NCI-H774 (cell line): ENCODE results near the gene CYB5RL.
"Not testable (repeated sequence)": the region's sequence is repeated elsewhere in the genome, so short reads cannot be mapped to it uniquely, and the experiment has no call there.

ENCODE experiments used
- DNase-seq: peaks from one replicate; lab custom pipeline; 2025; lab: John Stamatoyannopoulos, UW

CYB5RL gene

DNA sequence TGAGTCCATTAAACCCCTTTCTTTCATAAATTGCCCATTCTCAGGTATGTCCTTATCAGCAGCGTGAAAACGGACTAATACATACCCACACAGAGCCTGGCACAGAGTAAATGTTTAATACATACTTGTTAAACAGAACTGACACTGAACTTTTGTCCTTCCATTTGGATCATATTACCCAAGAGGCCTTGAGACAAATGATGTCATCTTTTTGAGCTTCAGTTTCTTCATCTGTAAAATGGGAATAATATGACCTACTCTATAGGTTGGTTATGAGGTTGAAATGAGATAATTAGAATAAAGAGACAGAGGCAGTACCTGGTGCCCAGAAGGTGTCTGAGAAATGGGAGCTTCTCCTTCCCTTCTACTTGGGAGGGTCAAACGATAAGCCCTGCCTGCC lies 13.8 kb downstream of the CYB5RL start:
- no peak for DNase-seq

DNA sequence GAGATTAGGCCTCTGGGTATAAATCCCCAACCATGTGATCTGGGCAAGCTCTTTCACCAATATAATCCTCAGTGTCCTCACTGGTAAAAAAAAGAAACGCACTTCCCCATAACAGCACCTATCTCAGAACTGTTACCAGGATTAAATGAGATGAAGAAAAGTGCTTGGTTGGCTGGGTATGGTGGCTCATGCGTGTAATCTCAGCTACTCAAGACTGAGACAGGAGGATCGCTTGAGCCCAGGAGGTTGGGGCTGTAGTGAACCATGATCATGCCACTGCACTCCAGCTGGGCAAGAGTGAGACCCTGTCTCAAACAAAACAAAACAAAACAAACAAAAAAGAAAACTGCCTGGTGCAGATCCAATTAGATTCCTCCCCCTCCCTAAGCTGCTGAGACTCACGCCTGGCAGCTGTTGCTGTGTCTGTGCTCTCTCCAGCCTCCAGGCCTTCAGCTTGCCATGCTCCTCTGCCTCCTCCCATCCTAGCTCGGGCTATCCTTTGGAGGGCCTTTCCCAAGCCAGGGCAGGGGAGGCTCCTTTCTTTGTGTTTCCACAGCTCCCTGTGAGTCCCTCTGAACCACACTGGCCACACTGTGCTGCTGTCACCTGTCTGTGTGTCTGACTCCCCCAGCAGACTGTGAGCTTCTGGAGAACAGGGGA lies 19.0 kb downstream of the CYB5RL start:
- no peak for DNase-seq

DNA sequence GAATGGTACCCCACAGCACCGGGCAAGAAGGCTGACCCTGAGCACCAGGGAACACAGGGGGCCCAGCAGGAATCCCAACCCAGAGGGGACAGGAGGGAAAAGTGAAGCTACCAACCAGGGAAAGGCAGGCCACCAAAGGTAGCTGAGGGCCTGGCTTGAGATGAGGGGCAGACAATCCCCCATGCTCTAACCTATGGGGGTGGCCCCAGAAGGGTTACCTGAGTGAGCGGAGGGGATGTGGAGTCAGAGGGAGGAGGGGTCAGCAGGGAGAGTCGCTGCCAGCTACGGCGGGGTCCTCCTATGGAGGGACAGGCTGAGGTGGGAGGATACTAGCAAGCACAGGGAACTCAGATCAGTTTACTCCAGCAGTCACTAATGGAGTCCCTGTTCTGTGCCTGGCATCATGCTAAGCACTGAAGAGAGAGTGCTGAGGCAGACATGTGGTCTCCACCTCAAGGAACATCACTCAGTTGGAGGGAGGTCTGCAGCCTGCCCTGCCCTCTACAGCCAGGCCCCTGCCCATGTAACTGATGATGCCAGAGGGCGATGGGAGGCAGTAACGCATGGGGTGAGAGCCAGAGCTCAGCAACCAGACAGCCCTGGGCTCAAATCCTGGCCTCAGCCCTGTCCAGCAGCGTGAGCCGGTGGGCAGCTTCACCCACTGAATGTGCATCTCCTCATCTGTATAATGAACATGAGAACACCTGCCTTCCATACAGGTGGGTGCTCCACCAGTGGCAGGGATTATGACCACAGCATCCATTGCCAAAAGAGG lies 21.3 kb downstream of the CYB5RL start:
- DNase-seq: no peak

DNA sequence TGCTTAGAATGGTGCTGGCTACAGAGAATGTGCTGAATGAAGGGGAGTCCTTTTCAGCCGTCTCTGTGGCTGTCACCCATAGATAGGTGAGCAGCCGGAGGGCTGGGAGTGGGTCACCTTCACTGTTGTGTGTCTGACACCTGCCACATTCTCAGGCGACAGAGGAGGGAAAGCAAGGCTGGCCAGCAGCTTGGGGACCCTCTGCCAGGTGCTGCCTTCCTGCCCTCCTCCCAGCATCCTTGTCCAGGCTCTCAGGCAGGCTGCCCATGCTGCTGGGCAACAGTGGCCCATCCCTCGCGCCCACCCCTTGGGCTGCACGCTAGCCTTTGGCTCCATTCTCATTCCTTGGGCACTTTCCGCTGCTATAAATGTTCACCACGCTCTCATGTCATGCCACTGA lies 22.1 kb downstream of the CYB5RL start:
- DNase-seq: no peak

DNA sequence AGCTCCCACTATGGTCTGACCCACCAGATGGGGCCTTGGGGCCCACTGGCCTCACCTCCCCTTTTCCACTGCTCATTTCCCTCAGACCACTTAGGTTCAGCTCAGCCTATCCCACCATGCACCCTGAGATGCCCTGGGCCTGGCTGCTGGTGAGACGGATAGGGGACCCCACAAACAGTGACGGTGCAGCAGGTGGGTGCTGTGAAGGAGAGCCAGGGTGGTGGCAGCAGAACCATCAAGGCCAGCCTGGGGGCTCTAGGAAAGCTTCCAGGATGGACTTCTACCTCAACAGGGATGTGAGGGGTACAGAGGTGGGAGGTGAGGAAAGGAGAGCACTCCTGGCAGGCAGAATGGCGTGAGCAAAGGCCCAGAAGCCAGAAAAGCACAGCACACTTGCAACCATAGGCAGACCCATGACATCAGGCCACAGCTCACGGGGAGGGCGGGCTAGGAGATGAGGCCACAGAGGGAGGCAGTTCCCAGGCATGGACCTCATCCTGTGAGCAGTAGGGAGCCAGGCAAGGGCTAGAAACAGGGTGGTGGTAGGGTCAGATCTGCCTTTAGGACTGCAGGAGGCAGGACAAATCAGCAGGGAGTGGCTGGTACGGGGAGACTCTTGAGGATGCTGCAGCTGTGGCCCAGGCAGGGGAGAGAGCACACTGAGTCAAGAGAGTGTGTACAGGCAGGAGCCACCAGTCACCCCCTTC lies 23.1 kb downstream of the CYB5RL start:
- no peak for DNase-seq

DNA sequence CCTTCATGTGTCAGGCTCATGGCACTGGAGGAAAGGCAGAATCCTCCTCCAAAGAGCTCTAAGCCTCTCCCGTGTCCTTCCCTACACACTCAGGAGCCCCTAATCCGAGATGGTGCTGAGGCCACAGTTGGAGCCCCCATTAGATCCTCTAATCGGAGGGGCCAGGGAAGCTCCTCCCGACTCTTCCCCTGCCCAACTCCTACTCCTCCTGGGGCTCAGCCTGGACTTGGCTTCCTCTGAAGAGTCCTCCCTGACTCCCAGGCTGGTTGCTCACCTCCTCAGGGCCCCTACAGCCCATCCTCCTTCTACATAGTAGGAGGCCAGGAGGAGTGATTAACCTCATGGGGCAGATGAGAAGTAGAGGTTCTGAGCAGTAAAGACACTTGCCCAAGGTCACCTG lies 25.7 kb downstream of the CYB5RL start:
- DNase-seq: no peak

DNA sequence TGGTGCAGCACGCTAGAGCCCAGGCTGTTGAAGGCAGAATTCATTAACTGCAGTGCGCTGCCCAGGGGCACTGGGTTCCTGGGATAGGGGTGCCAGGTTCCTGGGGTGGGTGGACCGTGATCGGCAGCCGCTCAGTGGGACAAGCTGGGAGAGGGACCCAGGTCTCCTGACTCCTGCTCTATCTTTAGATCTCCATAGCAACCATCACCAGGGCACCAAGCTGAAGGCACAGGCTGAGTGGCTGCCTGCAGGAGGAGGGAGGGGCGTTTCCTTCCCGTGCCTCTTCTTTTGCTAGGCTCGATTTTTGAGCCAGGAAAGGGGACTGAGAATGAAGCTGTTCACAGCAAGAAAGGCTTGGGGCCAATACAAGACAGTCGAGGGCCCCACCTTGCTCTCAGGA lies 26.1 kb downstream of the CYB5RL start:
- no peak for DNase-seq

DNA sequence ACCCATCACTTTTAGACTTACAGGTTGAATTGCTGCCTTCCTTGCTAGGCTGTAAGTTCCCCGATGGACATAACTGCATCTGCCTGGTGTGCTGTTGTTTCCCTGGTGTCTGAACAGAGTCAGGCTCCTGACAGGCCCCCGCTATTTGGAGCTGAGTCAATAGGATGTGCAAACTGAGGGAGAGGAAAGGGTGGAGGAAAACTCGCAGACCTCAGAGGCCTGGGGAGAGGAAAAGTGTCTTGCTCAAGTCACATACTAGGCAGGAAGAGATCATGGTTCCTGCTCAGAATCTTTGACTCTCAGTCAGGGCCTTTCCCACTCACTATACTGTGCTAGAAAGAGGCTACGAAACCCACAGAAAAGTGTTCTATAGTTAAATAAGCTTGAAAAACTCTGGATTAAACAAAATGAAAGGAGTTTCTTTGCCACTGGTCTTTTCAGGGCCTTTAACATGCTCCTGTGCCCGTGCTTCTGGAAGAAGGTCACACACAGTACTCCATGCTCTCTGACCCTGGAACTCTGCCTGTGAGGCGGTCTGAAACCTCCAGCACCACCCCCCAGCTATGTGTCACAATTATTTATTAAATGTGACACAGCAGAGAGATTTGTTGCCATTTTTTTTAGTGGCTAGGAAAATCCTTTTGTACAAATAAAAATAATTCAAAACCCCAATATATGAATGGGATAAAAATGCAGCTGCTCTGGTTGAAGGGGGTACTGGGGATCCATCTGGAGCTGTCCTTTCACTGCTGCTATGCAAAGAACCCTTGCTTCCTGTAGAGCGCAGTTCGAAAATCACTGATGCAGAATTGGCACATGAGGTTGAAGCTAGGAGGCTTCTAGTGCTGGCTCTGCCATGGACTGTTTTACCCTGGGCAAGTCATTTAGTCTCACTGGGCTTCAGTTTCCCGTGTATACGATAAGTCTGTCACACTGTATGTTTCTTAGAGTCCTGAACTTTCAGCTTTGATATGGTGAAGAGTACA lies 26.9 kb downstream of the CYB5RL start:
- no peak for DNase-seq

DNA sequence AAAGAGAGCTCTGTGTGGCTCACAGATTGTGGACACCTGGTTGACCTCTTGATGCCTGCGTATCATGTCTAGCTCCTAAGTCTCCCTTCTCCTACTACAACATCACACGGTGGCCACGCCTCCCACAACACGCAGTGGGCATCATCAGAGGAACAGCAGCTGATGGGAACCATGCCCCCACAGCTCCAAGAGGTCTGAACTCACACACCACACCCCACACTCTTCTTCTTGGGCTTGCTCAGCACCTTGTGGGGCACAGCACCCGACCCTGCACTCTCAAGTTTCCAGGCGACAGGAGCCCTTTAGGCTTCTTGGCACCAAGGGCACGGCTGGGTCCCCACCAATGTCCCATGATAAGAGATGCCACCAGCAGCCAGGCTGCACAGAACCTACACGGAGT lies 28.2 kb downstream of the CYB5RL start:
- DNase-seq: no peak

DNA sequence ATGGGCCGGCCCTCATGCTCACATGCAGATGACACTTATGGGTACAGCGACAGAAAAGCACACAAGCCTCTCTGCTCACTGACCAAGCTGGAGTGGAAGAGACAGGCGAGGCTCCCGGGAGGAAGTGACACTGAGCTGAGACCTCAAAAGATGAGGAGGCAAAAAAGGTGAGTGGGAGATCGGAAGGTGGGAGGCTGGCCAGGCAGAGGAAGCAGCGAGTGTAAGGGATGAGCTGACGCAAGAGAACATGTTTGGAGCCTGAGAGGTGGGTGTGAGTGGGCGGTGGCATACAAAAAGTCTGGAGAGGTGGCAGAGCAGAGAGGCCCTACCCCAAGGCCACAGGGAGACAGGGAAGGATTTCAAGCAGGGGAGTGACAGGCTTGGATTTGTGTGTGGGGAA lies 28.8 kb downstream of the CYB5RL start:
- DNase-seq: no peak

DNA sequence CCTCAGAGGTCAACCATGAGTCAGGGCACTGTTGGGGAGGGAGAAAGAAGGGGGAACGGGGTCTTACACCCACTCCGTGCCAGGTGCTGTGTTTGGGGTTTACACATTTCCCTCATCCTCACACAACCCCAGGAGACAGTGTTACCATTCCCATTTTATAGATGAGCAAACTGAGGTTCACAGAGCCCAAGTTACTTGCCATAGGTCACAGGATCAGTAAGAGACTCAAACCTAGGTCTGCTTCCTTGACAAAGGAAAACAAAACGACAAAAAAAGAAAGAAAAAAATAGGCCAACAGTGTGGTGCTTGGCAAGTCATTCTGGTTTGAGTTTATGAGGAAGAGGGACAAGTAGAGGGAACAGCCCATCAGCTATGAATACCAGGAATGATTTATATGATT lies 30.8 kb downstream of the CYB5RL start:
- no peak for DNase-seq

DNA sequence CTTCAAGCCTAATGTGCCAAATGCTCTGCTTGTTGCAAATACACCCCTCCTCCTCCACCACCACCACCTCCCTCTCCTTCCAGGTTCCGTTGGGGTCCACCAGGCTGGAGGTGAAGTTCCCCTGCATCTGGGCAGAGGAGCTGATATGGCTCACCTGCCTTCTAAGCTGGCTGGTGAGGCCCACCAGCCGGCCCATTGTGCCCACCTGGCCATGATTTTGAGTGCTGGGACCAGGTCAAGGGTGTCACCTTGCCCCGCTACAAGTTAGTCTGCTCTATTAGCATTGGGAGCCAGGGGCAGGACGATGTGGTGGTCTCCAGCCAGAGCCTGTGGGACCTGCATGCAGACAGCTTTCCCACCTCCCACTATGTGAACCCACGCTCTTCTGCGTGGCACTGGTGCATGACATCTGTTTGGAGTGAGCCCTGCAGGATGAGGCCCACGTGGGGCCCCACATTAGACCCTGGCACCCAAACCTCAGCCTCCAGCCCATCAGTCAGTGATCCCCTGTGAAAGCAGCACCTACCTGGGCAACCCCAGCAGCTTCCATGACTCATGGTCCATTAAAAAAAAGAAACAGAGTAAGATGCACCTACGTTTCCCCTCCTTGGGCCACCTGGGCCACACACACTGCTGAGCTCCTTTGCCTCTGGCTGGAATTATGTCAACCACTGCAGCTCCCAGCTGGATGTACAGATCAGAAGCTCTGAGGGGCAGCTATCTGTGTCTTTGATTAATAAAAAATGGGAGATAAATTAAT lies 31.4 kb downstream of the CYB5RL start:
- no peak for DNase-seq

DNA sequence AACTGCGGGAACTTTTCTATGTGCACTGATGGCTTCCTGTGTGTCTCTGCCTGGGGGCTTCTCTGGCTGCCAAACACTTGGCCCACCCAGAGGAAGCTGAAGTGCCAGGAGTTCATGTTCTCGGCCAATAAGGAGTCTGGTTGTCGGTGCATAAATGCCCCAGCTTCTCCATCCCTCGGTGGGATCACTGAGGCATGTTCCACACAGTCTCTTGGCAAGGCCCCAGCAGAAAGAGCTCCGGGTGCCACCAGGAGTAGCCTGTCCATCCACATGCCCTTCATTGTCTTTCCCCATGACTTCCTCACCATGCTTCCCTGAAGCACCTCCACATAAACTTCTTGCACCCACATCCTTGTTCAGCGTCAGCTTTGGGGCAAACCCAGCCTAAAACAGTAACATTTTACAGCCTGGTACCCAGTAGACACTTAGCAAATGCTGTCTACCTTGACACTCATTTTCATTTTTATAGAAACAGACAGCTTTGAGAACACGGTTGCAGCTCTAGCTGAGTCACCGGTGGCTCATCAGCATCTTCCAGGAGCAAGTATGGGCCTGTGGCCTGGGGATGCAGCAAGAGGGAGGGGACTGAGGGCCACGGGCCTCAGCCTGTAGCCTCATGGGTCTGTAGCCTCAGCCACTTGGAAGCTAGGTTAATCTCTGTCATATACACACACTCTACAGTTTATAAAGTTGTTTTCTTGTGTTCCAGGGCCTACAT lies 32.2 kb downstream of the CYB5RL start:
- no peak for DNase-seq

DNA sequence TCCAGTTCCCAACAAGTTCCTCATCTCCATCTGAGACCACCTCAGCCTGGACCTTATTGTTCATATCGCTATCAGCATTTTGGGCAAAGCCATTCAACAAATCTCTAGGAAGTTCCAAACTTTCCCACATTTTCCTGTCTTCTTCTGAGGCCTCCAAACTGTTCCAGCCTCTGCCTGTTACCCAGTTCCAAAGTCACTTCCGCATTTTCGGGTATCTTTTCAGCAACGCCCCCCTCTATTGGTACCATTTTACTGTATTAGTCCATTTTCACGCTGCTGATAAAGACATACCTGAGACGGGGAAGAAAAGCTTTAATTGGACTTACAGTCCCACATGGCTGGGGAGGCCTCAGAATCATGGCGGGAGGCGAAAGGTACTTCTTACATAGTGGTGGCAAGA lies 33.5 kb downstream of the CYB5RL start:
- DNase-seq: not testable (repeated sequence)

DNA sequence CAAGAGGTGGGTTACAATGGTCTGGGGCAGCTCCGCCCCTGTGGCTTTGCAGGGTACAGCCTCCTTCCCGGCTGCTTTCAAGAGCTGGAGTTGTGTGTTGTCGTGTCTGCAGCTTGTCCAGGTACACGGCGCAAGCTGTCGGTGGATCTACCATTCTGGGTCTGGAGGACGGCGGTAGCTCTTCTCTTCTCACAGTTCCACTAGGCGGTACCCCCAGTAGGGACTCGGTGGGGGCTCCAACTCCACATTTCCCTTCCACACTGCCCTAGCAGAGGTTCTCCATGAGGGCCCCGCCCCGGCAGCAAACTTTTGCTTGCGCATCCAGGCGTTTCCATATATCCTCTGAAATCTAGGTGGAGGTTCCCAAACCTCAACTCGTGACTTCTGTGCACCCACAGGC lies 34.7 kb downstream of the CYB5RL start:
- no peak for DNase-seq

DNA sequence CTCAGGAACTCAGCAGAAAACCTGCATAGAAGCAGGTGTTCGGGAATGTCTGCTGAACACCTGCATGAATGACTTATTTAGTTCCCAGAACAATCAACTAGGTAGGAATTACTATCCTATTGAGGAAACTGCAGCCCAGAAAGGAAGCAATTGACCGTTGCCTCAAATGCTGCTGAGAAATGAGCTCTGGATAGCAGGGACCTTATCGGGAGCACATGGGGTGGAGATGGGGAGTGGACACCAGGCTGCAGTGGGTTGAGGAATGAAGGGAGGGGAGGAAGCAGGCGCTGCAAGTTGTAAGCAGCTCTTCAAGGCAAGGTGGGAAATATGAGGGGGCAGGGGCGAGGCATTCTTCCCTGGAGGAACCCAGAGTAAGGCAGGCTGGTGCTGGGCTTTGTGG lies 36.3 kb downstream of the CYB5RL start:
- DNase-seq: no peak

DNA sequence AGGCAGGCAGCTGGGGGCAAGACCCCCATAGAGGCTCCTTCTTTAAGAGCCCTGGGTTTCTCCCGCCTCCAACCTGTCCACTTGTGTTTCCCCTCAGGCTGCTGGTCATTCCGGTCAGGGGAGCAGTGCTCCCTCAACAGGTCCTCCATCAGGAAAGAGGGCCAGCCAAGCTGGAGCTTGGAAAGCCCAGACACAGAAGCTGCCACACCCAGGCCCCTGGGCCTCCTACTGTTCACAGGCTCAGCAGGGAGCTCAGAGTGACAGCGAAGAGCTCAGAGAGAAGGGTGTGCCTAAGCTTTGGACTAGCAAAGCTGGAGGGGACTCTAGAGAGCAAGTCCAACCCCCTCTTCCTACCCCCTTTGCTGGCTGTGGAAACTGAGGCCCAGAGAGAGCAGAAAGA lies 36.8 kb downstream of the CYB5RL start:
- no peak for DNase-seq

DNA sequence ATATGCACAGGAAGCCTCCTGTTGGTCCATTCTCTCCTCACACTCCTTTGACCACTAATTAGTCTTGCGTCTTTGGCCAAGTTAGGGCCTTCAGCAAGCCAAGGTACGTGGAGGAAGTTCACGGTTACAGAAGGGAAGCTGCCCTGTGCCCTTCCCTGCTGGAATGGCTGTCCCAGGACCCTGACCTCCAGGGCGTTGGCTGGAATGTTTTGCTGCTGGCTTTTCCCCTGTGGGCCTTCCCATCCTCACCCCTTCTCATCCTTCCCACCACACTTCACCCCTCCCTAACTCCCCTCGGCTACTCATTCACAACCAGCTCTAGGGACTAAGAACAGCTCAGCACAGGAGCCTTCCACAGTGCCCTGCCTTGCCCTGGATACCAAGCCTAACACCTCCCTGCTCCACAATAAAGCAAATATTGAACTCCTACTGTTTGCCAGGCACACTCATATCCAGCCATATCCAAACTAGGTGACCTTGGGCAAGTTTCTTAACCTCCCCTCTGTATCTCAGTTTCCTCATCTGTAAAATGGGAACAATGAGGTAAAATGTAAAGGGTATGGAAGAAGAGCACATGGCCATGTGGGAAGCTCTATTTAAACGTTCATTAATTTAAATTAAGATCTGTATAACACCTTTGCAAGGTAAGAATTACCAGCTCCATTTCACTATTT lies 38.2 kb downstream of the CYB5RL start:
- DNase-seq: no peak

DNA sequence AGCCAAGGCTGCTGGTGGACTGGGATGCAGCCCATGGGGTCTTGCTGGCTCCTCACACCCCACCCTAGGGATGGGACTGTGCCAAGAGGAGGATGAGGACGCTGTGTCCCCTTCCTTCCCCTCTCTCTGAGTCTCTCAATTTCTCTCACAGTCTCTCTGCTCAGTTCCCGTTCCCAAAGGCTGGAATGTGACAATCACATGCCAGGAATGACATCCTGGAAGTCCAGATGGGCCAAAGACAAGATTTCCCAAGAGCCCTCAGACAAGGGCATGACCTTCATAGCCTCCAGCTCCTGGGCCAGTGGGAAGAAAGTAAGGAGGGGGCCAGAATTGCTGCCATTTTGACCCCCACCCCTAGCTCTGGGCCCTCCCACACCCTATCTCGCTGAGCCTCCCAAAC lies 39.5 kb downstream of the CYB5RL start:
- DNase-seq: no peak

DNA sequence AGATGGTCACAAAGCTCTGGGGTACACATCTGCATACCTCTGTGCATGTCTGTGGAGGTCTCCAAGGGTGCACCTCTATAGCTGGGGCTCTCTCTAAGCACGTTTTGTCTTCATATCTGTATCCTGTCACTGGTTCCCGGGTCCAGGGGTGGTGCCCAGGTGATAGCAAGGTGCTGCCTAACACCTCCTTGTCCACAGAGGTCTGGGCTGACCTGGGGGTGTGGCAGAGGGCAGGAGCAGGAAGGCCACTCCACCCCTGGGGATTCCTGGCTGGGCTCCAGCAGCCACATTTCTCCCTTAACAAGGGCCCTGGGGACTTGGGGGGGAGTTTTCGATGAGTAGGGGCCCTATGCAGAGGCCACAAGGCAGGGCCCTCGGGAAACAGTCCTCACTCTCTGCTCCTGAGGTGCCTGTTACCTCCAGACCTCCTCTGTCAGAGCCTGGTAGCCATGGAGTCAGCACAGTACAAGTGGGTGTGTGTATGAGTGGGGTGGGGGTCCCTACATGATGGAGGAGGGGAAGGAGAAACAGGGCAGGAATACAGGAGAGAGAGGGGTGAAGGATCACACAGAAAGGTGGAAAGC lies 40.0 kb downstream of the CYB5RL start:
- no peak for DNase-seq
